HepG2 (cell line): ENCODE measurements around the gene TNS1. TPM values are rescaled to one million over a fixed set of nuclear protein-coding genes. Genes with fewer than 3 reads are reported as not detected.

Experiments used
- HIVEP1 ChIP-seq: sonication (generic); formaldehyde crosslinking; IDR thresholded peaks from 2 replicates; pipeline ENCODE4 v1.4.0; 2020; ENCODE audit warnings: mild to moderate bottlenecking, missing genetic modification reagents
- HMG20B ChIP-seq: conservative IDR thresholded peaks from 2 replicates; pipeline ENCODE4 v1.6.1; 2016; ENCODE audit warnings: missing genetic modification reagents, missing compliant biosample characterization
- KDM6A ChIP-seq: IDR thresholded peaks from 2 replicates; pipeline ENCODE4 v1.6.1; 2016; ENCODE audit warnings: low read depth
- NONO ChIP-seq, 2 experiments: fragments of 450-650 bp in 1 of 2; sonication (generic) in 1 of 2; formaldehyde crosslinking in 1 of 2; IDR thresholded peaks in 1 of 2; conservative IDR thresholded peaks in 1 of 2; 2 replicates each; pipeline versions ENCODE4 v1.6.1 to v1.8.0; 2017 to 2022; ENCODE audit warnings: mild to moderate bottlenecking in 1 of 2, missing genetic modification reagents in 1 of 2, moderate library complexity in 1 of 2
- SRSF4 ChIP-seq: fragments of 200-400 bp; formaldehyde crosslinking; IDR thresholded peaks from one replicate; pipeline ENCODE4 v1.6.1; 2018; ENCODE audit warnings: mild to moderate bottlenecking, low read depth, low read length, moderate library complexity; ENCODE audit not compliant: poor library complexity, severe bottlenecking
- ZFAT ChIP-seq: sonication (generic); formaldehyde crosslinking; conservative IDR thresholded peaks from 2 replicates; pipeline ENCODE4 v1.8.1; 2023; ENCODE audit warnings: missing genetic modification reagents, inconsistent platforms
- ZMYM3 ChIP-seq: sonication (generic); formaldehyde crosslinking; IDR thresholded peaks from 2 replicates; pipeline ENCODE4 v1.5.1; 2020; ENCODE audit warnings: mild to moderate bottlenecking, missing genetic modification reagents
- ZNF143 ChIP-seq: sonication (generic); formaldehyde crosslinking; IDR thresholded peaks from 2 replicates; pipeline ENCODE4 v1.4.0; 2020; ENCODE audit warnings: missing genetic modification reagents
- ZNF484 ChIP-seq: sonication (generic); formaldehyde crosslinking; IDR thresholded peaks from 2 replicates; pipeline ENCODE4 v1.5.1; 2020; ENCODE audit warnings: mild to moderate bottlenecking, low read depth, missing genetic modification reagents, borderline replicate concordance
- ZNF709 ChIP-seq: sonication (generic); formaldehyde crosslinking; IDR thresholded peaks from 2 replicates; pipeline ENCODE4 v1.5.0; 2020; ENCODE audit warnings: mild to moderate bottlenecking, missing genetic modification reagents
- ZSCAN25 ChIP-seq: sonication (generic); formaldehyde crosslinking; IDR thresholded peaks from 2 replicates; pipeline ENCODE4 v1.8.0; 2022; ENCODE audit warnings: mild to moderate bottlenecking, missing genetic modification reagents
- ZSCAN9 ChIP-seq: IDR thresholded peaks from 2 replicates; pipeline ENCODE4 v1.6.1; 2016; ENCODE audit warnings: borderline replicate concordance
- polyA plus RNA-seq, 8 experiments: library from polyadenylated mRNA; depleted of rRNA in 3 of 8; stranded (reverse) in 7 of 8; unstranded in 1 of 8; fragments of >200 nt; fragmentation: Illumina TruSeq in 4 of 8; extraction: Trizol in 4 of 8; gene quantifications; 2 replicates each; pipeline versions ENCODE4 v1.2.1 to v1.2.3, GENCODE V29; 2011 to 2016; ENCODE audit warnings: low read depth in 4 of 8, missing spikeins in 1 of 8, mixed read lengths in 1 of 8; ENCODE audit not compliant: insufficient read depth in 1 of 8
- total RNA-seq, 5 experiments: library from RNA; depleted of rRNA; stranded (reverse); fragments of >200 nt; fragmentation: Illumina TruSeq; extraction: Trizol; gene quantifications; 2 replicates each; pipeline ENCODE4 v1.2.3, GENCODE V29; 2016; ENCODE audit warnings: low read depth in 1 of 5
- TF ChIP-seq, protein P1 (sequence below): sonication (generic); formaldehyde crosslinking; IDR thresholded peaks from 2 replicates; pipeline ENCODE4 v1.5.0; 2020; ENCODE audit warnings: mild to moderate bottlenecking, missing genetic modification reagents, borderline replicate concordance
- TF ChIP-seq, protein P2 (sequence below): conservative IDR thresholded peaks from 2 replicates; pipeline ENCODE4 v1.6.1; 2018; ENCODE audit warnings: missing genetic modification reagents
- TF ChIP-seq, protein P3 (sequence below): sonication (generic); formaldehyde crosslinking; IDR thresholded peaks from 2 replicates; pipeline ENCODE4 v1.4.0; 2020; ENCODE audit warnings: missing genetic modification reagents
- TF ChIP-seq, protein P4 (sequence below): sonication (generic); formaldehyde crosslinking; IDR thresholded peaks from 2 replicates; pipeline ENCODE4 v1.5.1; 2020; ENCODE audit warnings: missing genetic modification reagents, mild to moderate bottlenecking, borderline replicate concordance

The TNS1 gene
- total and polyA plus RNA-seq, 2 of the 13 experiments (the other 11 are each of a cell fraction or from before 2014, with no cell fraction given), result 1.9 to 118 TPM

- TF ChIP-seq, protein P1, sequence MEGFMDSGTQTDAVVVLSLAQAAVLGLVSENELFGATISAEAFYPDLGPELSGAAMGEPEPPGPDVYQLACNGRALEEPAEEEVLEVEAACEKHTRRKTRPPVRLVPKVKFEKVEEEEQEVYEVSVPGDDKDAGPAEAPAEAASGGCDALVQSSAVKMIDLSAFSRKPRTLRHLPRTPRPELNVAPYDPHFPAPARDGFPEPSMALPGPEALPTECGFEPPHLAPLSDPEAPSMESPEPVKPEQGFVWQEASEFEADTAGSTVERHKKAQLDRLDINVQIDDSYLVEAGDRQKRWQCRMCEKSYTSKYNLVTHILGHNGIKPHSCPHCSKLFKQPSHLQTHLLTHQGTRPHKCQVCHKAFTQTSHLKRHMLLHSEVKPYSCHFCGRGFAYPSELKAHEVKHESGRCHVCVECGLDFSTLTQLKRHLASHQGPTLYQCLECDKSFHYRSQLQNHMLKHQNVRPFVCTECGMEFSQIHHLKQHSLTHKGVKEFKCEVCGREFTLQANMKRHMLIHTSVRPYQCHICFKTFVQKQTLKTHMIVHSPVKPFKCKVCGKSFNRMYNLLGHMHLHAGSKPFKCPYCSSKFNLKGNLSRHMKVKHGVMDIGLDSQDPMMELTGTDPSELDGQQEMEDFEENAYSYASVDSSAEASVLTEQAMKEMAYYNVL (CRISPR knock-in tag), result no peak
- 0 out of 2 replicates have a peak, but pooled peaks have one; percentile 30 for TF ChIP-seq ZSCAN9
- TF ChIP-seq ZFAT (CRISPR knock-in tag), result no peak
- TF ChIP-seq, protein P2, sequence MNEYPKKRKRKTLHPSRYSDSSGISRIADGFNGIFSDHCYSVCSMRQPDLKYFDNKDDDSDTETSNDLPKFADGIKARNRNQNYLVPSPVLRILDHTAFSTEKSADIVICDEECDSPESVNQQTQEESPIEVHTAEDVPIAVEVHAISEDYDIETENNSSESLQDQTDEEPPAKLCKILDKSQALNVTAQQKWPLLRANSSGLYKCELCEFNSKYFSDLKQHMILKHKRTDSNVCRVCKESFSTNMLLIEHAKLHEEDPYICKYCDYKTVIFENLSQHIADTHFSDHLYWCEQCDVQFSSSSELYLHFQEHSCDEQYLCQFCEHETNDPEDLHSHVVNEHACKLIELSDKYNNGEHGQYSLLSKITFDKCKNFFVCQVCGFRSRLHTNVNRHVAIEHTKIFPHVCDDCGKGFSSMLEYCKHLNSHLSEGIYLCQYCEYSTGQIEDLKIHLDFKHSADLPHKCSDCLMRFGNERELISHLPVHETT, result 0 out of 2 replicates have a peak, but pooled peaks have one; percentile 34
- TF ChIP-seq HIVEP1, result peak; percentile 14; the same call in 1 of the 2 replicates
- TF ChIP-seq, protein P3, sequence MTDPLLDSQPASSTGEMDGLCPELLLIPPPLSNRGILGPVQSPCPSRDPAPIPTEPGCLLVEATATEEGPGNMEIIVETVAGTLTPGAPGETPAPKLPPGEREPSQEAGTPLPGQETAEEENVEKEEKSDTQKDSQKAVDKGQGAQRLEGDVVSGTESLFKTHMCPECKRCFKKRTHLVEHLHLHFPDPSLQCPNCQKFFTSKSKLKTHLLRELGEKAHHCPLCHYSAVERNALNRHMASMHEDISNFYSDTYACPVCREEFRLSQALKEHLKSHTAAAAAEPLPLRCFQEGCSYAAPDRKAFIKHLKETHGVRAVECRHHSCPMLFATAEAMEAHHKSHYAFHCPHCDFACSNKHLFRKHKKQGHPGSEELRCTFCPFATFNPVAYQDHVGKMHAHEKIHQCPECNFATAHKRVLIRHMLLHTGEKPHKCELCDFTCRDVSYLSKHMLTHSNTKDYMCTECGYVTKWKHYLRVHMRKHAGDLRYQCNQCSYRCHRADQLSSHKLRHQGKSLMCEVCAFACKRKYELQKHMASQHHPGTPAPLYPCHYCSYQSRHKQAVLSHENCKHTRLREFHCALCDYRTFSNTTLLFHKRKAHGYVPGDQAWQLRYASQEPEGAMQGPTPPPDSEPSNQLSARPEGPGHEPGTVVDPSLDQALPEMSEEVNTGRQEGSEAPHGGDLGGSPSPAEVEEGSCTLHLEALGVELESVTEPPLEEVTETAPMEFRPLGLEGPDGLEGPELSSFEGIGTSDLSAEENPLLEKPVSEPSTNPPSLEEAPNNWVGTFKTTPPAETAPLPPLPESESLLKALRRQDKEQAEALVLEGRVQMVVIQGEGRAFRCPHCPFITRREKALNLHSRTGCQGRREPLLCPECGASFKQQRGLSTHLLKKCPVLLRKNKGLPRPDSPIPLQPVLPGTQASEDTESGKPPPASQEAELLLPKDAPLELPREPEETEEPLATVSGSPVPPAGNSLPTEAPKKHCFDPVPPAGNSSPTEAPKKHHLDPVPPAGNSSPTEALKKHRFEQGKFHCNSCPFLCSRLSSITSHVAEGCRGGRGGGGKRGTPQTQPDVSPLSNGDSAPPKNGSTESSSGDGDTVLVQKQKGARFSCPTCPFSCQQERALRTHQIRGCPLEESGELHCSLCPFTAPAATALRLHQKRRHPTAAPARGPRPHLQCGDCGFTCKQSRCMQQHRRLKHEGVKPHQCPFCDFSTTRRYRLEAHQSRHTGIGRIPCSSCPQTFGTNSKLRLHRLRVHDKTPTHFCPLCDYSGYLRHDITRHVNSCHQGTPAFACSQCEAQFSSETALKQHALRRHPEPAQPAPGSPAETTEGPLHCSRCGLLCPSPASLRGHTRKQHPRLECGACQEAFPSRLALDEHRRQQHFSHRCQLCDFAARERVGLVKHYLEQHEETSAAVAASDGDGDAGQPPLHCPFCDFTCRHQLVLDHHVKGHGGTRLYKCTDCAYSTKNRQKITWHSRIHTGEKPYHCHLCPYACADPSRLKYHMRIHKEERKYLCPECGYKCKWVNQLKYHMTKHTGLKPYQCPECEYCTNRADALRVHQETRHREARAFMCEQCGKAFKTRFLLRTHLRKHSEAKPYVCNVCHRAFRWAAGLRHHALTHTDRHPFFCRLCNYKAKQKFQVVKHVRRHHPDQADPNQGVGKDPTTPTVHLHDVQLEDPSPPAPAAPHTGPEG (CRISPR knock-in tag), result no peak
- TF ChIP-seq, protein P4, sequence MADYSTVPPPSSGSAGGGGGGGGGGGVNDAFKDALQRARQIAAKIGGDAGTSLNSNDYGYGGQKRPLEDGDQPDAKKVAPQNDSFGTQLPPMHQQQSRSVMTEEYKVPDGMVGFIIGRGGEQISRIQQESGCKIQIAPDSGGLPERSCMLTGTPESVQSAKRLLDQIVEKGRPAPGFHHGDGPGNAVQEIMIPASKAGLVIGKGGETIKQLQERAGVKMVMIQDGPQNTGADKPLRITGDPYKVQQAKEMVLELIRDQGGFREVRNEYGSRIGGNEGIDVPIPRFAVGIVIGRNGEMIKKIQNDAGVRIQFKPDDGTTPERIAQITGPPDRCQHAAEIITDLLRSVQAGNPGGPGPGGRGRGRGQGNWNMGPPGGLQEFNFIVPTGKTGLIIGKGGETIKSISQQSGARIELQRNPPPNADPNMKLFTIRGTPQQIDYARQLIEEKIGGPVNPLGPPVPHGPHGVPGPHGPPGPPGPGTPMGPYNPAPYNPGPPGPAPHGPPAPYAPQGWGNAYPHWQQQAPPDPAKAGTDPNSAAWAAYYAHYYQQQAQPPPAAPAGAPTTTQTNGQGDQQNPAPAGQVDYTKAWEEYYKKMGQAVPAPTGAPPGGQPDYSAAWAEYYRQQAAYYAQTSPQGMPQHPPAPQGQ, result no peak
- TF ChIP-seq ZNF484 (CRISPR knock-in tag), result no peak
- peak; percentile 52; the same call in 1 of the 2 replicates for TF ChIP-seq ZMYM3 (CRISPR knock-in tag)
- TF ChIP-seq NONO (IDR thresholded peaks at IDR 0.05), result no peak
- TF ChIP-seq NONO (CRISPR knock-in tag; conservative IDR thresholded peaks at IDR 0.05), result peak; percentile 76
- peak; percentile 55; the same call in 1 of the 2 replicates for TF ChIP-seq ZSCAN25 (CRISPR knock-in tag)
- no peak for TF ChIP-seq SRSF4
- TF ChIP-seq ZNF709 (CRISPR knock-in tag), result peak; percentile 51; the same call in 1 of the 2 replicates
- 0 out of 2 replicates have a peak, but pooled peaks have one; percentile 15 for TF ChIP-seq HMG20B (CRISPR knock-in tag)
- TF ChIP-seq KDM6A, result 0 out of 2 replicates have a peak, but pooled peaks have one; percentile 26
- TF ChIP-seq ZNF143, result no peak
Measured at GRCh38 chr2:217899231-217900009, 103.4 kb downstream of the TNS1 start (continued).
